HG02678 (cell line): ENCODE measurements around the gene SSBP4.
A peak's percentile ranks its signal among the peaks of the same experiment; 100 is the strongest.

Experiments used
- ATAC-seq: cut with Tn5 transposase; IDR thresholded peaks from one replicate; pipeline ENCODE4 v1.9.1; 2021; ENCODE audit warnings: mild to moderate bottlenecking, moderate library complexity; ENCODE audit not compliant: unreplicated experiment

SSBP4 gene

DNA sequence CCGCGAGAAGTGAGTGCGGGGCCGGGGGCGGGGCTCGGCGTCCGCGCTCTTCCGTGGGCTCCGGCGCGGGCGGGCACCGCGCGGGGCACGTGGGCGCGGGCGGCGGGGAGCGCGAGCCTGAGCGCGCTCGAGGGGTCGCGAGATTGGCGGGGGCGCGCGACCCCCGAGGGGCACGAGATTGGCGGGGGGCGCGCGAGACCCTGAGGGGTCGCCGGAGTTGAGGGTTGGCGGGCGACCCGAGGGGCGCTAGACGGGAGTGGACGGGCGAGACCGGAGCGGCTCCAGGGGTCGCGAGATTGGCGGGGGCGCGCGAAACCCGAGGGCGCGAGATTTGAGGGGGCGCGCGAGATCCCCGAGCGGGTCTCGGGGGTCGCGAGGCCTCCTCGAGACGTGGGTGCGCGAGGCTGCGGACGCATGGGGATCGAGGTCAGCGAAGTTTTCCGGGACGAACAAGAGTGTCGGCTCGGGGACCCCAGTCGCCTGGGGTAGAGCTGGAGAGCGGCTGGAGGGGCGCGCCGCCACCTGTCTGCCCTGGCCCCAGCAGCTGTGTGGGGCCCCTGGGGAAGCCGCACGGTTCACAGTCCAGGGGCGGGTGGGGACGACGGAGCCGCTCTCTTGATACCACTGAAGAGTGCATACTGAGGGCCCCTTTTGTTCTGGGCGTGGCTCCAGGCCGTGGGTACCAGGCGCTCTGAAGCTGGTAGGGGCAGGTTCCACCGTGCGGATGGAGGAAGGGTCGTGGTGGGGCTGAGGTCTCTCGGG lies 682 bp downstream of the SSBP4 start:
- ATAC-seq = no peak

DNA sequence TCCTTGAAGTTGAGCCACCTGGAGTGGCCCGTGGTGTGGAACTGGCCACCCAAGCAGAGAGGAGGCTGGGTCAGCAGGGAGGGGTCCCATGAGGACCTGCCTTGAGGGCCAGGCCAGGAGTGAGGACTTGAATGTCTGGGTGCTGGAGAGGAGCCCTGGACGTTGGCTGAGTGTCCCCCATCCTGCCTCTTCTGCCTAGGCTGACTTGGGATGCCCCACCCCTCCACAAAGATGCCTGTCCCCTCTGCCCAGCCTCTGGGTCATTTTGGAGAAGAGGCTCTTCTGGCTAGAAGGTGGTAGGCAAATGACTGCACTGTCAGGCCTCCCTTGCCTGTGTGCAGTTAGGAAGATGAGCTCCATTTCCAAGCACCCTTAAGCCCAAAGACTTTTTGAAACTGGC lies 1.7 kb downstream of the SSBP4 start:
- ATAC-seq = no peak

DNA sequence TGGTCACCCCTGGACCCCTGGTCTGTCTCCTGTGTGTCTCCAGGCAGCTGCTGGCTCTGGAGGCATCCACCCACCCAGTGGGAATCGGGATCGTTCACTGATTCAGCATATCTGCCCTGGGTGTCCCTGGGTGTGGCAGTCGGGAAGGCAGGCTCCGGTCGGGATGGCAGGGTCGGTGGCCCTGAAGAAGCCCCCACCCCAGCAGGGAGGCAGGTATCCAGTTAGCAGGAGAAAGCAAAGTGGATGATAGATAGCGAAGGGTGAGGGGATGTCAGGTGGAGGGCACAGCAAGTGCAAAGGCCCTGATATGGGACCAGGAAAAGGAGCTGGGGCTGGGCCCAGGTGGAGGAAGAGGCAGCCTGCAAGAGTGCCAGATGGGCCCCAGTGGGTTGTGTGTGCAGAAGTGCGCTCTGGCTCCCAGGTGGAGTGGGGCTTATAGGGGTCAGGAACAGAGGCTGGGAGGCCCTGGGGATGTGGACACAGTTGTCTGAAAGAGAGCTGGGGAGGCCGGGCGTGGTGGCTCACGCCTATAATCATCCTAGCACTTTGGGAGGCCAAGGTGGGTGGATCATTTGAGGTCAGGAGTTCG lies 2.3 kb downstream of the SSBP4 start:
- ATAC-seq = no peak

GRCh38 chr19:18422530-18423191 lies 3.5 kb downstream of the SSBP4 start:
- ATAC-seq = no peak

- no peak for ATAC-seq
Observed at GRCh38 chr19:18423258-18424020, 4.2 kb downstream of the SSBP4 start.

GRCh38 chr19:18424122-18424889 lies 5.1 kb downstream of the SSBP4 start:
- no peak for ATAC-seq

DNA sequence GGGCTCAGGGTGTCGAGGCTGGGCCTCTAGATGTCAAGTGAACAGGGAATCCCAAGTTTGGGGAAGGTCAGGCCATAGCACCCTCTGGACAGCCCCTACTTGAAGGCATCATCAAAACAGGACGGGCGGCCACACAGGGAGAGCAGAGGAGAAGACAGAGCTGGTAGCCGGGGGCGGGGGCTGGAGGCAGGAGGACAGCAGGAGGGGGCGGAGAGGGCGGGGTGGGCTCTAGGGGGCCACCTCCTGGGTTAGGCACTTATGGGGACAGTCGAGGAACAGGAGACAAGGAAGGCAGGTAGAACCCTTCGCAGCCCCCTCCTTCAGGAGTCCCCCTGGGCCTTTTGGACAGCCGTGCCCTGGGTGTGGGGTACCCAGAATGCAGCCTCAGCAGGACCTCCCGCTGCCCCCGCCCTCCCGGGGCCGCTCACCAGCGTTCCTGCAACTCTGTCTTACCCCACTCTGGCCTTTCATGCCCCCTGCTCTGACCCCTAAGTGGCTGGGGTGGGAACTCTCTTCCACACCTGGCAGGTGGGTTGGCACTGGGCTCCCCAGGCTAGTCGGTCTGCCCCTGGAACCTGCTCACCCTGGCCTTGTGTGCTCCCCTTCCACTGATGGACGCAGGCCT lies 5.8 kb downstream of the SSBP4 start:
- ATAC-seq = no peak

DNA sequence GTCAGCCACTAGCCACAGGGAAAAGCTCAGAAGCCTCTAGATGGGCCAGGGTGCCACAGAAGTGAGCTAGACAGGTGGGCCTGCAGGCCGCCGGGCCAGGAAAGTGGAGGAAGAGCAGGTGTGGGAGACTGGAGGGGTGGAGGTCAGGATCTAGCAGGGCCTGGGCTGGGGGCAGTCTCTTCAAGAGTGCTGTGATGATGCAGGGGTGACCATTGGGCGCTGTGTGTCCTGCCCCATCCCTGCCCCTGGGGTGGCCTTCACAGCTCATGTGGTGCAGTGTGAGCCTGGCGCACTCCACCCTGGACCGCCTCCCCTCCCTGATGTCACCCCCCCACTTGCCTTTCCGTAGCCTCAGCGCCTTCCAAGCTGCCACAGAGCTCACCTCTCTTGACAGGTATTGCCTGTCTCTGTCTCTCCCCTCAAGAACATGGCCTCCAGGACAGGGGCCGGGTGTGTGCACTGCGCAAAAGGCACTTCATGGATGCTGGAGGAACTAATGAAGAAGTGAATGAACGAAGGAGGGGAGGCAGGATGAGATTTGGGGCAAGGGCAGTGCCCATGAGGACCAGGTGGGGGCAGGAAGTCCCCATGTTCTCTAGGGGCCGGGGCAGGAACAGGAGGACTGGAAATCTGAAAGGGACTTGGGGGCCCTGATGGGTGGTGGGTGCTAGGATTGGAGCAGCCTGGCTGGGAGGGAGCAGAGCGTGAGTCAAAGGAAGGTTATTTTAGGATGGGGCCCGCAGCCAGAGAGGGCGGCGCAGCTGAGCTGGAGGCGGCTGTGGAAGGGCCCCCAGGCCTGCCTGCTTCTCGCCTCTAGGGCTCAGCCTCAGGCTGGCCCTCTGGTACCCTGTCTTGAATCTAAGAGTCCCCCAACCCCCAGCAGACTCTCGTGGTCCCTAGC lies 6.6 kb downstream of the SSBP4 start:
- no peak for ATAC-seq

GRCh38 chr19:18426416-18426767 lies 7.2 kb downstream of the SSBP4 start:
- no peak for ATAC-seq

GRCh38 chr19:18427080-18427742 lies 8.0 kb downstream of the SSBP4 start:
- no peak for ATAC-seq

GRCh38 chr19:18427743-18428113 lies 8.5 kb downstream of the SSBP4 start:
- ATAC-seq = no peak

DNA sequence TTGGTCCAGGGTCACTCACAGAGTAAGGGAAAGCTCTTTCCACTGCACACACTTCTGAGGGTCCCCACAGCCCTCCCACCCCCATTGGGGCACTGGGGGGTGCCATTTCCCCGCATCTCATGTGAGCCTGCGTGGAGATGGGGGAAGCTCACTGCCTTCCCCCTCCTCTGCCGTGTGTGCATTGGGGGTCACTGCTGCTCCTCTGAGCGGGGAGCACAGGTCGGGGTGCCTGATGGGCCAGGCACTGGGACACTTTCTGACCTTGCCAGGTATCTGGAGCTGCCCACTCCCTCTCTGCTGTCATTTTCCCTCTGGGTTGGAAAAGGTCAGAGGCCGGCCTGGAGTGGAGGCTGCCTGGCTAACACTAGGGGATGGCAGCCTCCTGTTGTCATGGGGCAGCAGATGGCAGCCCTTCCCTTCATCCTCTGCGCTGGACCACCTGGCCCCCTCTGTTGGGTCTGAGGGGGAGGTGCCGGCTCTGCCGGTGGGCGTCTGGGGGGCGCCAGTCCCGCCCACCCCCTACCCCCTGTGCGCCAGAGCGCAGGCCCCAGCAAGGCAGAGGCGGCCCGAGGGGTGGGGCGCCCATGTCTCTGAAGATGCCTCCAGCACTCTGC lies 9.1 kb downstream of the SSBP4 start:
- ATAC-seq = no peak

GRCh38 chr19:18428787-18429674 lies 9.8 kb downstream of the SSBP4 start:
- ATAC-seq = peak; percentile 70

GRCh38 chr19:18429717-18430416 lies 10.7 kb downstream of the SSBP4 start:
- no peak for ATAC-seq

DNA sequence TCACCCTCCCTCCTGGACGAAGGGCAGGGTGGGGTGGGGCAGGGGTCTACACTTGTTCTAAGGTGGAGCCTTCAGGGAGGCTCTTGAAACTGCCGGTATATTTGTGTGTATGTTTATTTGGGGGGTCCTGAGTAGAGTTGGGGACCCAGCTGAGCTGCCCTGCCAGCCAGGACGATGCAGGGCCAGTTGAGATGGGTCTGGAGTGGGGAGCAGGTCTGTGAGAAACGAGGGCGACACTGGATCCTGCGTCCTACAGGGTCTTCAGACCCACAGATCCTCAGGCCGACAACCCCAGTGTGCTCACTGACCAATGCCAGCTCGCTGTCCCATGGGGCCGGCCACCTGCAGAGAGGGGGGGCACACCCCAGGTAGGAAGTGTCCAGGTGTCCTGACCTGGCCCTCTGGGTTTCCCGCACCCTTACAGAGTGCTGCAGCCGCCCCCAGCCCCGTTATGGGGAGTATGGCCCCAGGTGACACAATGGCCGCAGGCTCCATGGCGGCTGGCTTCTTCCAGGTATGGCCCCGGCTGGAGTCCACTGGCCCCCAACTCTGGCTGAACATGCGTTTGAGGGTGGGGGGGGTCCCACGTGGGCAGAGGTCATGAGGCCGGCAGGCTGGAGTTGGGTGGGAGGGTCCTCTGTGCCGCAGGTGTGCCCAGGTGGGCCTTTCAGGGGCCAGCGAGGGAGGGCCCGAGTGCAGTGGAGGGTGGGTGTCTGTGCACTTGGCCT lies 11.4 kb downstream of the SSBP4 start:
- no peak for ATAC-seq
